PC-3 (cell line): Measurements from ENCODE around the gene MPP2. TPM values are rescaled to one million over a fixed set of nuclear protein-coding genes. Genes with fewer than 3 reads are reported as not detected.
A peak's percentile ranks its signal among the peaks of the same experiment; 100 is the strongest.

Experiments
- ATAC-seq: fragments of 200-7000 bp; cut with Tn5 transposase; 2 replicates; pipeline ENCODE4 v1.9.1; 2020; ENCODE audit warnings: mild to moderate bottlenecking, moderate library complexity
- BruUV-seq: library from RNA; stranded (reverse); fragments of 400-500 nt; replicated peaks from 2 replicates; lab custom pipeline; 2021; lab: Mats Ljungman, UMichigan
- CTCF ChIA-PET: fragments of 300-600 bp; sonication (Branson Sonifier 250); formaldehyde crosslinking; loops from one replicate; lab custom pipeline; 2022; ENCODE audit warnings: antibody characterized with exemption; lab: Charles Lee
- POLR2A ChIA-PET: fragments of 300-600 bp; sonication (Branson Sonifier 250); formaldehyde crosslinking; loops from one replicate; lab custom pipeline; 2022; ENCODE audit warnings: antibody characterized with exemption; ENCODE audit not compliant: unreplicated experiment; lab: Charles Lee
- DNase-seq: peaks from one replicate; pipeline ENCODE4 v3.0.0-alpha.2; 2015
- H2AFZ ChIP-seq: fragments of 300-600 bp; sonication (generic); 2 replicates; pipeline ENCODE4 v1.6.0; 2016; ENCODE audit warnings: antibody characterized with exemption, low read length
- H3F3A ChIP-seq: fragments of 300-600 bp; sonication (generic); one replicate; pipeline ENCODE4 v1.6.0; 2017; ENCODE audit warnings: antibody characterized with exemption, low read length, control low read depth, mild to moderate bottlenecking; ENCODE audit not compliant: unreplicated experiment
- H3K27ac ChIP-seq: fragments of 300-600 bp; sonication (generic); 2 replicates; pipeline ENCODE4 v1.5.1; 2016; ENCODE audit warnings: mild to moderate bottlenecking, low read length
- H3K27me3 ChIP-seq: fragments of 300-600 bp; sonication (generic); 2 replicates; pipeline ENCODE4 v1.6.1; 2016; ENCODE audit warnings: low read length, mixed read lengths
- H3K36me3 ChIP-seq: fragments of 300-600 bp; sonication (generic); 2 replicates; pipeline ENCODE4 v1.6.1; 2016; ENCODE audit warnings: low read depth, mixed run types, low read length, mixed read lengths
- H3K4me1 ChIP-seq: fragments of 300-600 bp; sonication (generic); 2 replicates; pipeline ENCODE4 v1.5.1; 2016; ENCODE audit warnings: low read length; ENCODE audit not compliant: insufficient read depth
- H3K4me2 ChIP-seq: fragments of 300-600 bp; sonication (generic); 2 replicates; pipeline ENCODE4 v1.6.0; 2016; ENCODE audit warnings: low read length
- H3K4me3 ChIP-seq: fragments of 300-600 bp; sonication (generic); 2 replicates; pipeline ENCODE4 v1.5.1; 2016; ENCODE audit warnings: mild to moderate bottlenecking, low read length, mixed read lengths
- H3K79me2 ChIP-seq: fragments of 300-600 bp; sonication (generic); 2 replicates; pipeline ENCODE4 v1.6.1; 2017; ENCODE audit warnings: low read length, mixed read lengths
- H3K9ac ChIP-seq: fragments of 300-600 bp; sonication (generic); 2 replicates; pipeline ENCODE4 v1.6.0; 2016; ENCODE audit warnings: mild to moderate bottlenecking, low read length
- H3K9me2 ChIP-seq: fragments of 300-600 bp; sonication (generic); replicated peaks from 2 replicates; pipeline ENCODE4 v1.6.1; 2016; ENCODE audit warnings: mixed run types, low read length, mixed read lengths
- H3K9me3 ChIP-seq: fragments of 300-600 bp; sonication (generic); 2 replicates; pipeline ENCODE4 v1.6.1; 2016; ENCODE audit warnings: low read length, mixed read lengths
- H4K20me1 ChIP-seq: fragments of 300-600 bp; sonication (generic); 2 replicates; pipeline ENCODE4 v1.6.1; 2016; ENCODE audit warnings: low read length, mixed read lengths
- EZH2 ChIP-seq: fragments of 300-600 bp; sonication (generic); IDR thresholded peaks from one replicate; pipeline ENCODE4 v1.6.1; 2017; ENCODE audit warnings: antibody characterized with exemption, mild to moderate bottlenecking, low read length; ENCODE audit not compliant: unreplicated experiment
- EZH2phosphoT487 ChIP-seq: fragments of 300-600 bp; sonication (generic); IDR thresholded peaks from 2 replicates; pipeline ENCODE4 v1.6.1; 2018; ENCODE audit warnings: mild to moderate bottlenecking, antibody characterized with exemption, low read length, borderline replicate concordance
- intact Hi-C: fragments of 100-400 bp; cut with micrococcal nuclease; formaldehyde crosslinking; loops from 2 replicates; pipeline ENCODE4 v1.9.0; 2023
- total RNA-seq: library from RNA; depleted of rRNA; stranded (reverse); fragments of >200 nt; gene quantifications from 2 replicates; pipeline ENCODE4 v1.2.3, GENCODE V29; 2014
- TF ChIP-seq, protein P1 (sequence below): fragments of 300-600 bp; sonication (generic); conservative IDR thresholded peaks from 2 replicates; pipeline ENCODE4 v1.5.1; 2017; ENCODE audit warnings: antibody characterized with exemption, low read depth, mild to moderate bottlenecking, low read length

MPP2 gene
- total RNA-seq, 1 experiment from 2014 or later = 8.2 TPM

DNA sequence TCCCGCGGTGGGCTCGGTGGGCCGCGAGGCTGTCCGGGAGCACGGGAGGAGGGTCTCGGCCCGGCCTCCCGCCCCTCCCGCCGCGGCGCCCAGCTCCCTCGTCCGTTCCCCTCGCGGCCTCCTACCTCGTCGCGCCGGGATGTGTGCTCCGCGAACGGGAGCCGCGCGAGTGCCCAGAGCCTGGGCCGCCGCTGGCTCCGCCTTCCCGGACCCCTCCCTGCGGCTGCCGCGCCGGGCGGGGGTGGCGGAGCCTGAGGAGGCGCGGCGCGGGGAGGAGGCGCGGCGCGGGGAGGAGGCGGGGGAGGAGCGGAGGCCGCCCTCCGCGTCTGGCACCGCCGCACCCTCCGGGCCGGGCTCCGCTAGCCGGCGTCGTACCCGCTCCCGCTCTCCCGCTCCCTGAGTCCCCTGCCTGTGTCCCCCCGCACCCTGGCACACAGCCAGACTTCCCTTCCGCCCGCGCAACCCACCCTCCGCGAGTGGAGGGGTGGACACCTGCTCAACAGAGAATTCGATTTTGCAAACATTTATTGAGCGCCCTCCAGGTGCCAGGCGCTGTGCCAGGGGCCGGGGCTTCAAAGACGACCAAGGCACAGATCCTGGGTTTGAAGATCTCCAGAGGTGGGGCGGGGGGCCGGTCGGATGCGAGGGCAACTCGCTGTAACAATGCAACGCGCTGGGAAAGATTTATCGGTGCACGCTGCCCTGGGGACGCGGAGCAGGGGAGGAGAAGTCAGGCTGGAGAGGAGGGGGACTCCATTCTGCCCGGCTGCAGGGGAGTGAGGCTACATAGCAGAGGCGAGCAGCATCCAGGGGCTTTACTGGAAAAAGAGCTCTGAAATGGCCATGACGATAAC, 74.1 kb downstream of the MPP2 start, which contains the start of gene MPP3:
MPP3 (minus strand) TSS at position 171 of the 854 bp plus-strand sequence. CDS start 1,240 bp downstream, outside the sequence.
- Histone ChIP-seq H3K9me2 (no peaks in the 10 kb centered on the region), H2AFZ (peak within 1 kb of the TSS; percentile 79), H3K36me3 (peaks cover 20% of the 10 kb centered on the region), H3K4me1 (peaks cover 25% of the 10 kb centered on the region), H3K9ac (peak within 1 kb of the TSS; percentile 80), H3K9me3 (no peaks in the 10 kb centered on the region), H4K20me1 (no peaks in the 10 kb centered on the region), H3K4me3 (peak within 1 kb of the TSS; percentile 80), H3K4me2 (peak within 1 kb of the TSS; percentile 83), H3K27me3 (no peaks in the 10 kb centered on the region), H3F3A (no peaks in the 10 kb centered on the region), H3K79me2 (peaks cover 16% of the 10 kb centered on the region), H3K27ac (peak within 1 kb of the TSS; percentile 50)
- intact Hi-C loops = no loop called here
- TSS peak; percentile 41 for BruUV-seq
- ChIA-PET POLR2A (no interaction called here), CTCF (interaction anchor here (0.5 kb wide), 1 partner anchor 163 kb away, joined by 5 read pairs; no protein-coding TSS in a partner anchor)
- DNase-seq (peak; percentile 91), ATAC-seq (peak; percentile 90)
- TF ChIP-seq EZH2 (no peak), EZH2phosphoT487 (no peak)
- TF ChIP-seq, protein P1, sequence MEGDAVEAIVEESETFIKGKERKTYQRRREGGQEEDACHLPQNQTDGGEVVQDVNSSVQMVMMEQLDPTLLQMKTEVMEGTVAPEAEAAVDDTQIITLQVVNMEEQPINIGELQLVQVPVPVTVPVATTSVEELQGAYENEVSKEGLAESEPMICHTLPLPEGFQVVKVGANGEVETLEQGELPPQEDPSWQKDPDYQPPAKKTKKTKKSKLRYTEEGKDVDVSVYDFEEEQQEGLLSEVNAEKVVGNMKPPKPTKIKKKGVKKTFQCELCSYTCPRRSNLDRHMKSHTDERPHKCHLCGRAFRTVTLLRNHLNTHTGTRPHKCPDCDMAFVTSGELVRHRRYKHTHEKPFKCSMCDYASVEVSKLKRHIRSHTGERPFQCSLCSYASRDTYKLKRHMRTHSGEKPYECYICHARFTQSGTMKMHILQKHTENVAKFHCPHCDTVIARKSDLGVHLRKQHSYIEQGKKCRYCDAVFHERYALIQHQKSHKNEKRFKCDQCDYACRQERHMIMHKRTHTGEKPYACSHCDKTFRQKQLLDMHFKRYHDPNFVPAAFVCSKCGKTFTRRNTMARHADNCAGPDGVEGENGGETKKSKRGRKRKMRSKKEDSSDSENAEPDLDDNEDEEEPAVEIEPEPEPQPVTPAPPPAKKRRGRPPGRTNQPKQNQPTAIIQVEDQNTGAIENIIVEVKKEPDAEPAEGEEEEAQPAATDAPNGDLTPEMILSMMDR = no peak

DNA sequence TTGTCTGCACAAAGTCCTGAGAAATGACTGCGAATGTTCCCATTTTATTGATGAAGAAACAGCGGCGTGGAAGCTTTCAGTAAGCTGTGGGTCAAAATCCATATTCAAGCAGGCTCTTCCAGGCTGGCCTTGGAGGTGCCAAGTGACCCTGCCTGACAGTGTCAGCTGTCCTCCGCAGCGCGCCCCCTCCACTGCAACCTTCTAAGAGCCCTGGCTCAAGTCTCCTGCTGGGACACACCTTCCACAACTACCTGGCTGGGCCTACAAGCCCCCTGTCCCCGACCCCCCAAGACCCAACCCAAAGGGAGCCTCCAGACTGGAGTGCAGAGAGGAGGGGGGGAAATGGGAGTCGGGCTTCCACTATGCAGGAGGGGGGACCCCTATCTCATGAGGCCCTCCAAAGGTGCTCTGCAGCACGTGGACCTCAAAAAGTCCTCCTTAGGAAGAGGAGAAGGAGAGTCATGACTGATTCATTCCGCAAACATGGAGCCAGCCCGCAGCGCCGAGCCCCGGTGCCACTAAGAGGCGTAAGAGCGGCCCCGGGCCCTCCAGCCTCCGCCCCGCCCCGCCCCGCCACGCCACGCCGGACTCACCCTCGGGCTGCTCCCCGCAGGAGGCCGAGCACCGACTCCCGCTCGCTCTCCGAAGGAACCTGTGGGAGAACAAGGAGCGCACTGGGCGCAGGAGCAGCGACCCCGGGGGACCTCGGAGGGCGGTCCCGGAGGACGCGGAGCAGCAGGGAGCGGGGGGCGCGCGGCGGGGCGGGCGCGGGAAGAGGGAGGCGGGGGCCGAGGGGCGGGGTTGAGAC, 75.0 kb downstream of the MPP2 start:
- H3K27ac ChIP-seq = peak overlapping the region; percentile 50
- ATAC-seq = peak; percentile 88
- intact Hi-C loops = no loop called here
- TSS peak; percentile 57 for BruUV-seq
- no peaks in the 10 kb centered on the region for H3K27me3 ChIP-seq
- peak overlapping the region; percentile 83 for H3K4me2 ChIP-seq
- CTCF ChIA-PET = no interaction called here
- H4K20me1 ChIP-seq = no peaks in the 10 kb centered on the region
- H2AFZ ChIP-seq = peak overlapping the region; percentile 79
- no peaks in the 10 kb centered on the region for H3K9me3 ChIP-seq
- H3K4me1 ChIP-seq = peaks cover 25% of the 10 kb centered on the region
- POLR2A ChIA-PET = interaction anchor here (0.6 kb wide), 1 partner anchor 314 kb away, joined by 3 read pairs; no protein-coding TSS in a partner anchor
- TF ChIP-seq, protein P1 = no peak; the same call in 1 of the 2 replicates
- TF ChIP-seq EZH2 (no peak), EZH2phosphoT487 (peak; percentile 22; the same call in 1 of the 2 replicates)
- peaks cover 20% of the 10 kb centered on the region for H3K36me3 ChIP-seq
- H3K9me2 ChIP-seq = no peaks in the 10 kb centered on the region
- DNase-seq = peak; percentile 90
- peak overlapping the region; percentile 80 for H3K4me3 ChIP-seq
- peaks cover 16% of the 10 kb centered on the region for H3K79me2 ChIP-seq
- peak overlapping the region; percentile 80 for H3K9ac ChIP-seq
- no peaks in the 10 kb centered on the region for H3F3A ChIP-seq
